Lower lobe of right lung (tissue), 2 donors: ENCODE measurements around the gene TBL2. TPM values are rescaled to one million over a fixed set of nuclear protein-coding genes. Genes with fewer than 3 reads are reported as not detected.

Experiments
- ATAC-seq, 2 donors: fragments of 200-7000 bp; cut with Tn5 transposase; one replicate each; pipeline ENCODE4 v1.9.1; 2020 to 2022; ENCODE audit warnings: mild to moderate bottlenecking in 2 of 2, moderate library complexity in 2 of 2
- DNase-seq: peaks from one replicate; pipeline ENCODE4 v3.0.0-alpha.2; 2020
- H3K27ac ChIP-seq: fragments of 200-600 bp; one replicate; pipeline ENCODE4 v1.8.0; 2022
- H3K27me3 ChIP-seq: fragments of 200-600 bp; one replicate; pipeline ENCODE4 v1.8.0; 2022; ENCODE audit warnings: low read depth
- H3K36me3 ChIP-seq: fragments of 200-600 bp; one replicate; pipeline ENCODE4 v1.8.0; 2022; ENCODE audit warnings: mild to moderate bottlenecking
- H3K4me1 ChIP-seq: fragments of 200-600 bp; one replicate; pipeline ENCODE4 v1.8.0; 2022
- H3K4me3 ChIP-seq: fragments of 200-600 bp; one replicate; pipeline ENCODE4 v1.8.0; 2022; ENCODE audit warnings: mild to moderate bottlenecking
- H3K9me3 ChIP-seq: fragments of 200-600 bp; one replicate; pipeline ENCODE4 v1.8.0; 2022
- intact Hi-C: fragments of 100-400 bp; cut with DNase I; formaldehyde crosslinking; loops from one replicate; pipeline ENCODE4 v1.11.0; 2022
- total RNA-seq: library from RNA; stranded (reverse); fragmentation: NEBNext Ultra II Directional; extraction: Animal tissue kit (Norgen Biotek cat#: 25700); gene quantifications from one replicate; pipeline ENCODE4 v1.2.1, GENCODE V29; 2021
- TF ChIP-seq, protein P1 (sequence below): fragments of 200-600 bp; IDR thresholded peaks from one replicate; pipeline ENCODE4 v1.8.0; 2022; ENCODE audit warnings: antibody characterized with exemption, mild to moderate bottlenecking
- donor health status: DM: no; HTN: yes; CAD: no; lungs with severe emphysema.

Gene TBL2
- total RNA-seq, 1 donor from 2014 or later, result 27.9 TPM

DNA sequence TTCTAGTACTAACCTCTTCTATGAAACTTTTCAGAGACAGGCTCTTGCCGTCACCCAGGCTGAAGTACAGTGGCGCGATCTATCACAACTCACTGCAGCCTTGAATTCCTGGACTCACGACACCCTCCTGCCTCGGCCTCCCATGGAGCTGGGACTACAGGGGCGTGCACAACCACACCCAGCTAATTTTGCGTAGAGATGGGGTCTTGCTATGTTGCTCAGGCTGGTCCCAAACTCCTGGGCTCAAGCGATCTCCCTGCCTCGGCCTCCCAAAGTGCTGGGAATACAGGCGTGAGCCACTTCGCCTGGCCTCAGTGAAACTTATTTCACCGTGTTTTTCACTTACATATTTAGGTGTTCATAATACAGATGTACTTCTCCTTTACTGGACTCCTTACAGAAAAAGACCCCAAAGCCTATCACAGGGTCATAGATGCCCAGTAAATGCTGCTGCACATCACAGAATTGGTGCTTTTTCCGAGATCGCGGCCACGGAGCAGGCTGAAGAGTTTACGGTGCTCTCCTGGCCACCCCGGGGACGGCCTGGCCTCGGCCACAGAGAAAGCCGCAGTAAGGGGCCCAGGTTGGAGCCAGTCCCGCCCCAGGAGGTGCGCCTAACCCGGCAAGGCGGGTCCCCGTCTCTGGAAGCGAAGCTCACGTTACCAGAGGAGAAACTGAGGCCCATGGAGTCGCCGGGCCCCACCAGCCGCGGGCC is 595 bp downstream of the TBL2 start:
- peak overlapping the region; percentile 86 for H3K4me3 ChIP-seq
- ATAC-seq, result peak; percentile 33 to 54
- peaks cover 37% of the 10 kb centered on the region for H3K36me3 ChIP-seq
- TF ChIP-seq, protein P1, sequence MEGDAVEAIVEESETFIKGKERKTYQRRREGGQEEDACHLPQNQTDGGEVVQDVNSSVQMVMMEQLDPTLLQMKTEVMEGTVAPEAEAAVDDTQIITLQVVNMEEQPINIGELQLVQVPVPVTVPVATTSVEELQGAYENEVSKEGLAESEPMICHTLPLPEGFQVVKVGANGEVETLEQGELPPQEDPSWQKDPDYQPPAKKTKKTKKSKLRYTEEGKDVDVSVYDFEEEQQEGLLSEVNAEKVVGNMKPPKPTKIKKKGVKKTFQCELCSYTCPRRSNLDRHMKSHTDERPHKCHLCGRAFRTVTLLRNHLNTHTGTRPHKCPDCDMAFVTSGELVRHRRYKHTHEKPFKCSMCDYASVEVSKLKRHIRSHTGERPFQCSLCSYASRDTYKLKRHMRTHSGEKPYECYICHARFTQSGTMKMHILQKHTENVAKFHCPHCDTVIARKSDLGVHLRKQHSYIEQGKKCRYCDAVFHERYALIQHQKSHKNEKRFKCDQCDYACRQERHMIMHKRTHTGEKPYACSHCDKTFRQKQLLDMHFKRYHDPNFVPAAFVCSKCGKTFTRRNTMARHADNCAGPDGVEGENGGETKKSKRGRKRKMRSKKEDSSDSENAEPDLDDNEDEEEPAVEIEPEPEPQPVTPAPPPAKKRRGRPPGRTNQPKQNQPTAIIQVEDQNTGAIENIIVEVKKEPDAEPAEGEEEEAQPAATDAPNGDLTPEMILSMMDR, result no peak
- H3K27me3 ChIP-seq, result no peaks in the 10 kb centered on the region
- DNase-seq, result peak; percentile 43
- H3K9me3 ChIP-seq, result no peaks in the 10 kb centered on the region
- H3K27ac ChIP-seq, result peak overlapping the region; percentile 90
- intact Hi-C loops, result no loop called here
- H3K4me1 ChIP-seq, result peaks cover 43% of the 10 kb centered on the region

GRCh38 chr7:73573791-73574190 is 4.6 kb downstream of the TBL2 start:
- no peaks in the 10 kb centered on the region for H3K27me3 ChIP-seq
- H3K4me1 ChIP-seq, result peaks cover 18% of the 10 kb centered on the region
- TF ChIP-seq, protein P1, result no peak
- no peak for ATAC-seq
- no peak overlapping the region for H3K4me3 ChIP-seq
- H3K9me3 ChIP-seq, result no peaks in the 10 kb centered on the region
- intact Hi-C loops, result no loop called here
- DNase-seq, result peak; percentile 17
- H3K27ac ChIP-seq, result no peak overlapping the region
- H3K36me3 ChIP-seq, result peaks cover 77% of the 10 kb centered on the region

DNA sequence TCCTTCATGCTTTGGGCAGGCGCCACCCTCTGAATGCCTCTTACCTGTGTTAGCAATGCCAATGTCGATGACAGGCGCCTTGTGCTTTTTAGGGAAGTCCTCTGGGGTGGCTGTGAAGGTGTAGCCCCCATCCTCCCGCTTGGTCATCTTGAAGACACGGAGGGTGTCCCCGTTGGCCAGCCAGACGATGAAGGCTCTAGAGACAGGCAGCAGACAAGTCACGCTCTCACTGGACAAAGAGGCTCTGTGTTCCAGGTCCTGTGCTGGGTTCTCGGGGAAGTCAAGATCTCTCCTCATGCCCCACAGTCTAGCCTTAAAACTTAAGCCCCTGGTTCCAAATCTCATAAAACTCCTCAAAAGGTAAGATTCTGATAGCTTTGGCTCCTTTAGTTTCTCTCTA is 5.1 kb downstream of the TBL2 start:
- peaks cover 82% of the 10 kb centered on the region for H3K36me3 ChIP-seq
- intact Hi-C loops, result no loop called here
- ATAC-seq, result no peak

GRCh38 chr7:73572767-73573186 is 5.6 kb downstream of the TBL2 start:
- H3K27ac ChIP-seq, result no peak overlapping the region
- no peak for ATAC-seq
- peaks cover 15% of the 10 kb centered on the region for H3K4me1 ChIP-seq
- no peak overlapping the region for H3K4me3 ChIP-seq
- no peaks in the 10 kb centered on the region for H3K9me3 ChIP-seq
- DNase-seq, result peak; percentile 14
- TF ChIP-seq, protein P1, result no peak
- H3K36me3 ChIP-seq, result peaks cover 82% of the 10 kb centered on the region
- intact Hi-C loops, result no loop called here
- H3K27me3 ChIP-seq, result no peaks in the 10 kb centered on the region

More for the DNA sequence above, 5.1 kb downstream of the TBL2 start:
- H3K27me3 ChIP-seq, result no peaks in the 10 kb centered on the region
- TF ChIP-seq, protein P1, result no peak
- no peak overlapping the region for H3K4me3 ChIP-seq
- H3K4me1 ChIP-seq, result peaks cover 18% of the 10 kb centered on the region
- no peaks in the 10 kb centered on the region for H3K9me3 ChIP-seq
- H3K27ac ChIP-seq, result no peak overlapping the region
- DNase-seq, result peak; percentile 25

GRCh38 chr7:73570977-73571376 is 7.4 kb downstream of the TBL2 start:
- H3K9me3 ChIP-seq, result no peaks in the 10 kb centered on the region
- H3K36me3 ChIP-seq, result peaks cover 75% of the 10 kb centered on the region
- peaks cover 4% of the 10 kb centered on the region for H3K4me1 ChIP-seq
- no peaks in the 10 kb centered on the region for H3K27me3 ChIP-seq
- ATAC-seq (no peak), DNase-seq (peak; percentile 23)
- intact Hi-C loops, result no loop called here
- H3K4me3 ChIP-seq, result no peak overlapping the region
- H3K27ac ChIP-seq, result no peak overlapping the region
- TF ChIP-seq, protein P1, result no peak
